Testis (tissue), 3 donors: ENCODE data around the gene DMC1. TPM values are rescaled to one million over a fixed set of nuclear protein-coding genes. Genes with fewer than 3 reads are reported as not detected.
"Not testable (repeated sequence)": the region's sequence is repeated elsewhere in the genome, so short reads cannot be mapped to it uniquely, and the experiment has no call there.

Source experiments
- DNase-seq: peaks from one replicate; pipeline ENCODE4 v3.0.0-alpha.2; 2019
- H3K27ac ChIP-seq, 2 donors: fragments of 200-600 bp; sonication (generic); one replicate each; pipeline ENCODE4 v1.5.1; 2019
- H3K27me3 ChIP-seq: fragments of 200-600 bp; sonication (generic); one replicate; pipeline ENCODE4 v1.5.1; 2019
- H3K36me3 ChIP-seq: fragments of 200-600 bp; sonication (generic); one replicate; pipeline ENCODE4 v1.5.1; 2017; ENCODE audit warnings: low read depth; ENCODE audit errors: missing control alignments
- H3K4me1 ChIP-seq: fragments of 200-600 bp; sonication (generic); one replicate; pipeline ENCODE4 v1.5.1; 2019
- H3K4me3 ChIP-seq, 2 donors: fragments of 200-600 bp; sonication (generic); one replicate each; pipeline ENCODE4 v1.5.1; 2017 to 2019
- H3K9me3 ChIP-seq: fragments of 200-600 bp; sonication (generic); one replicate; pipeline ENCODE4 v1.5.1; 2017
- CTCF ChIP-seq, 3 experiments: fragments of 450-650 bp in 2 of 3; fragments of 200-600 bp in 1 of 3; sonication (generic) in 1 of 3; IDR thresholded peaks; one replicate each; pipeline ENCODE4 v1.5.1; 2016 to 2019; ENCODE audit warnings: antibody characterized with exemption in 3 of 3, mild to moderate bottlenecking in 2 of 3, moderate library complexity in 1 of 3
- POLR2A ChIP-seq: fragments of 450-650 bp; IDR thresholded peaks from one replicate; pipeline ENCODE4 v1.6.1; 2017; ENCODE audit warnings: antibody characterized with exemption, mild to moderate bottlenecking, moderate library complexity
- WGBS, 2 donors: methylation state at CpG; one replicate each; pipeline ENCODE4 v1.1.5; 2018; 5-methylcytosine and 5-hydroxymethylcytosine counted together
- intact Hi-C: fragments of 100-400 bp; cut with DNase I; formaldehyde crosslinking; loops from one replicate; pipeline ENCODE4 v1.15.1; 2023; ENCODE audit warnings: low total_unique reads
- polyA plus RNA-seq: library from polyadenylated mRNA; stranded (reverse); fragments of 350-450 nt; fragmentation: Illumina TruSeq; extraction: RNeasy Lipid Tissue Mini Kit (QIAGEN cat#74804); gene quantifications from one replicate; pipeline ENCODE4 v1.2.3, GENCODE V29; 2014; ENCODE audit warnings: low read depth, low replicate concordance; ENCODE audit not compliant: insufficient read depth
- total RNA-seq, 2 donors: library from RNA; depleted of rRNA; stranded (reverse); fragments of >200 nt; gene quantifications; one replicate each; pipeline ENCODE4 v1.2.3, GENCODE V29; 2016

DMC1 gene
- total and polyA plus RNA-seq, 3 donors from 2014 or later = 8.9 to 18.3 (median 17.6) TPM

- DNase-seq = no peak
- Histone ChIP-seq H3K4me3 (no peak overlapping the region), H3K36me3 (no peaks in the 10 kb centered on the region), H3K27ac (no peak overlapping the region), H3K4me1 (no peaks in the 10 kb centered on the region), H3K27me3 (no peaks in the 10 kb centered on the region), H3K9me3 (no peaks in the 10 kb centered on the region)
- TF ChIP-seq POLR2A (no peak), CTCF (IDR thresholded peaks at IDR 0.05) (no peak)
- 95 to 96% methylated on average over 10 of the region's 10 CpGs for WGBS, 2 donors
- intact Hi-C loops = no loop called here
Measured at GRCh38 chr22:38599466-38599865, 29.5 kb upstream of the DMC1 start.

DNA sequence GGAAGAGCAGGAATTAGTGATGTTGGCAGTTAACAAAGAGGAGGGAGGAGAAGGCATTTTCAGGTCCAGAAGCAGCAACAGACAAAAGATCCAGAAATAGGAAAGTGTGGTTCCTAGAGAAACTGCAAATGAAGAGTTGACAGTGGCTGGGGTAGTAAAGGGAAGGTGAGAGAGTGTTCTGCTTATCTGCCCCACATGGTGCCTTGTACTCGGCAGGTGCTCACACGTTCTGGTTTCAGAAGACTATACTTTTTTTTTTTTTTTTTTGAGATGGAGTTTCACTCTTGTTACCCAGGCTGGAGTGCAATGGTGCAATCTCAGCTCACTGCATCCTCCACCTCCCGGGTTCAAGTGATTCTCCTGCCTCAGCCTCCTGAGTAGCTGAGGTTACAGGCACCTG is 12.9 kb upstream of the DMC1 start:
- H3K27me3 ChIP-seq, DNase-seq, H3K4me1 ChIP-seq, H3K27ac ChIP-seq, H3K4me3 ChIP-seq, H3K36me3 ChIP-seq, H3K9me3 ChIP-seq, intact Hi-C loops: not testable (repeated sequence)
- 75 to 83% methylated on average over 3 of the region's 3 CpGs for WGBS, 2 donors

DNA sequence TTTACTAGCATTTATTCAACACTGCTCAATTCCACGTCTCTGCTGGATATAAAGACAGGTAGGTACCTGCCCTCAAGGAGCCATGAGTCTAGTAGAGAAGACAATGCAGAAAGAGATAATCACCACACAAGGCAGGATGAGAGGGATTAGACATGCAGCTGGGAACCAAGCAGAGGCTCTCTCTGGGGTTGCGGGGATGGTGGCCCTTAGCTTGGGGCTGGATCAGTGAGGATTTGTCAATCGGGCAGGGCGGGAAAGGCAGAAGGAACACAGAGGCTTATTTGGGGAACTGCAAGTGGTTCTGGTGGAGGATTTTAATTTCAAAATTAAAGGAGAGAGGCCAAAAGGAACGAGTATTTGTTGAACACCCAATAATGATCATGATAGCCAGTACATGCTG is 8.5 kb upstream of the DMC1 start:
- Histone ChIP-seq H3K27me3 (no peaks in the 10 kb centered on the region), H3K9me3 (no peaks in the 10 kb centered on the region), H3K27ac (no peak overlapping the region), H3K36me3 (no peaks in the 10 kb centered on the region), H3K4me1 (no peaks in the 10 kb centered on the region), H3K4me3 (no peak overlapping the region)
- 76 to 77% methylated on average over 5 of the region's 5 CpGs for WGBS, 2 donors
- no peak for TF ChIP-seq POLR2A
- DNase-seq = no peak
- intact Hi-C loops = loop anchor here (10.0 kb wide), 1 partner anchor 524 kb away; the partner anchor contains the start of gene PICK1

DNA sequence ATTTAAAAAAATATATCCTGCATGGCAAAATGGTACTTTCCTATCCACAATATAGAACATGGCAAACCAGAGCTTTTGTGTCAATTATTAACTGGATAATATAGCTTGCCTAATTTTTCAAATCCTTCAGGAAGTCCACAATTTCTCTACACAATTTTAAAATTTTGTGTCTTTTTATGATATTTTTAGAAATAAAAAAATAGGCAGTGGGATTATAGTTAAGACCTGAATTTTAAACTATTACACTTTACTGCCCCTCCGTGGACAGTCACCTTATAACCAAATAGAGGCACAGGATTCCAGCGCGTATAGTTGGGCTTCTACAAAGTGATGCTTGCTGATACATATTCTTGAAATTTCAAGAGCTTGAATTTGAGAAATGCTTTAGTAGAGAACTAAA is 2.1 kb upstream of the DMC1 start:
- Histone ChIP-seq H3K36me3 (no peaks in the 10 kb centered on the region), H3K4me1 (peaks cover 13% of the 10 kb centered on the region), H3K9me3 (no peaks in the 10 kb centered on the region), H3K4me3 (no peak overlapping the region), H3K27me3 (no peaks in the 10 kb centered on the region), H3K27ac (no peak overlapping the region)
- peak; percentile 61 for DNase-seq
- 25 to 27% methylated on average over 3 of the region's 3 CpGs for WGBS, 2 donors
- intact Hi-C loops = loop anchor here (10.0 kb wide), 1 partner anchor 517 kb away; the partner anchor contains the start of gene PICK1
- TF ChIP-seq CTCF (IDR thresholded peaks at IDR 0.05) = peak in 2 of 3 experiments; percentile 23 to 59
- no peak for TF ChIP-seq POLR2A

DNA sequence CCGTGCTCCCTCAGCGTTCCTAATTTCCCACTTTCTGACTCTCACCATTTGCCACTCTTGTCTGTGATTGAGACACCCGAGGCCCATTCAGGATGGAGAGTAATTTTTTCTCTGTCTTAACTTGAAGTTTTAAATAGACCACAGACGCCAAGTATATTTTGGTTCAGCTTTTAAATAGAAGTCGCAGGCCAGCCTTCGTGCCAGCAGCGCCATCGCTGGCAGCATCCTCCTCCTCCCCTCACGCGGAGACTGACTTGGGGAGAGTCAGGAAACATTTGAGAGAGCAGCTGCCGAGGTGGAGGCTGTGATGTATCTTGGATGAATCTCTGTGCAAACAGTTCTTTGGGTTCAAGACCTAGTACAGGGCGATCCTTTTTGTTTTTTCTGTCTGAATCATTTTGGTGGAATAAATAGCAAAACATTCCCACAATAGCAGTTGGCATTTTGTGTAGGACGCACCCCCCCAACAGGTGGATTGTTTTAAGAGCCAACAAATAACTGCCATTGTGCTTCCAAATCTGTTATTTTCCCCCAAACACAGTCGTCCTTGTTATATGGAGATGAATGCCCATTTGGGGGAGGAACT is 889 bp upstream of the DMC1 start:
- Histone ChIP-seq H3K4me3 (peak overlapping the region; percentile 61 to 70), H3K4me1 (peaks cover 15% of the 10 kb centered on the region), H3K27ac (peak overlapping the region; percentile 74 to 84), H3K27me3 (no peaks in the 10 kb centered on the region), H3K9me3 (no peaks in the 10 kb centered on the region), H3K36me3 (no peaks in the 10 kb centered on the region)
- TF ChIP-seq CTCF (IDR thresholded peaks at IDR 0.05) (no peak), POLR2A (no peak)
- WGBS, 2 donors = 0 to 2% methylated on average over 14 of the region's 14 CpGs
- intact Hi-C loops = loop anchor here (10.0 kb wide), 1 partner anchor 516 kb away; the partner anchor contains the start of gene PICK1
- DNase-seq = peak; percentile 58
